Liver (tissue), 3 donors: ENCODE results near the gene MLLT3.

ENCODE experiments used
- CTCF ChIP-seq: fragments of 150-350 bp; IDR thresholded peaks from 2 replicates; pipeline ENCODE4 v1.5.1; 2017; ENCODE audit warnings: improper control_type of control experiment, low read depth, low read length; ENCODE audit not compliant: missing input control
- GABPA ChIP-seq, 2 donors: IDR thresholded peaks in 1 of 2; conservative IDR thresholded peaks in 1 of 2; 2 replicates each; pipeline ENCODE4 v1.6.1; 2016; ENCODE audit warnings: antibody characterized with exemption in 2 of 2, mild to moderate bottlenecking in 1 of 2, moderate library complexity in 1 of 2
- JUND ChIP-seq, 2 donors: IDR thresholded peaks; 2 replicates each; pipeline ENCODE4 v1.6.1; 2016; ENCODE audit warnings: antibody characterized with exemption in 2 of 2
- MAX ChIP-seq: IDR thresholded peaks from 2 replicates; pipeline ENCODE4 v1.6.1; 2016; ENCODE audit warnings: antibody characterized with exemption
- NR2F2 ChIP-seq: IDR thresholded peaks from 2 replicates; pipeline ENCODE4 v1.6.1; 2016; ENCODE audit warnings: antibody characterized with exemption
- RAD21 ChIP-seq, 2 donors: IDR thresholded peaks; 2 replicates each; pipeline ENCODE4 v1.6.1; 2016; ENCODE audit warnings: antibody characterized with exemption in 2 of 2, mild to moderate bottlenecking in 2 of 2
- REST ChIP-seq: IDR thresholded peaks from 2 replicates; pipeline ENCODE4 v1.6.1; 2016; ENCODE audit warnings: antibody characterized with exemption, mild to moderate bottlenecking
- RXRA ChIP-seq, 2 donors: IDR thresholded peaks; 2 replicates each; pipeline ENCODE4 v1.6.1; 2017 to 2018; ENCODE audit warnings: antibody characterized with exemption in 2 of 2, mild to moderate bottlenecking in 1 of 2
- SP1 ChIP-seq: IDR thresholded peaks from 2 replicates; pipeline ENCODE4 v1.6.1; 2018; ENCODE audit warnings: antibody characterized with exemption, mild to moderate bottlenecking
- TAF1 ChIP-seq: conservative IDR thresholded peaks from 2 replicates; pipeline ENCODE4 v1.6.1; 2016; ENCODE audit warnings: antibody characterized with exemption, mild to moderate bottlenecking
- YY1 ChIP-seq: IDR thresholded peaks from 2 replicates; pipeline ENCODE4 v1.6.1; 2016; ENCODE audit warnings: antibody characterized with exemption, mild to moderate bottlenecking
- ZBTB33 ChIP-seq: IDR thresholded peaks from 2 replicates; pipeline ENCODE4 v1.6.1; 2016; ENCODE audit warnings: antibody characterized with exemption
- donor health status: healthy.
- donor health status: healthy.

GRCh38 chr9:20402273-20402875, 219.9 kb downstream of the MLLT3 start:
- TF ChIP-seq CTCF (no peak), RXRA (IDR thresholded peaks at IDR 0.05) (no peak), JUND (IDR thresholded peaks at IDR 0.05) (no peak), MAX (no peak), TAF1 (no peak), RAD21 (IDR thresholded peaks at IDR 0.05) (no peak), SP1 (no peak), REST (no peak), GABPA (IDR thresholded peaks at IDR 0.05 in 1 of 2, conservative IDR thresholded peaks at IDR 0.05 in 1 of 2) (no peak), ZBTB33 (no peak), YY1 (no peak), NR2F2 (no peak)
